HG02642 (cell line): Measurements from ENCODE around the gene RMC1.
"Not testable (repeated sequence)": the region's sequence is repeated elsewhere in the genome, so short reads cannot be mapped to it uniquely, and the experiment has no call there.

ENCODE experiments used
- ATAC-seq: cut with Tn5 transposase; IDR thresholded peaks from one replicate; pipeline ENCODE4 v1.9.1; 2021; ENCODE audit warnings: mild to moderate bottlenecking; ENCODE audit not compliant: unreplicated experiment, poor library complexity

The RMC1 gene

GRCh38 chr18:23495723-23496440 lies 7.4 kb upstream of the RMC1 start:
- peak; percentile 39 for ATAC-seq

DNA sequence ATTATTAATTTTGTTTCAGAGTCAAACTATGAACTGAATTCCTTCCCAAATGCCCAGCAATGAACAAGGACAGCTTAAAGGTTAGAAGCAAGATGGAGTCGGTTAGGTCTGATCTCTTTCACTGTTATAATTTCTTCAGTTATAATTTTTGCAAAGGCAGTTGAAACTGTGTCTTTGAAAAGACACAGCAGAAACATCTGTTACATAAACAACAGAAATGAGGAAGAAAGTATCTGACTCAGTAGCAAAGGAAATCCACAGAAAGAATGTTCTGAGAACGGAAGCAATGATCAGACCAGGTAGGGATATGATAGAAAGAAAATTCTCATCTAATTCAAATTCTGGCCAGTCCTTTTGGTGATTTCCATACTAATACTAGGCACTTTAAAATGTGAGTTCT lies 5.2 kb upstream of the RMC1 start:
- ATAC-seq = no peak

GRCh38 chr18:23498877-23499276 lies 4.4 kb upstream of the RMC1 start:
- no peak for ATAC-seq

DNA sequence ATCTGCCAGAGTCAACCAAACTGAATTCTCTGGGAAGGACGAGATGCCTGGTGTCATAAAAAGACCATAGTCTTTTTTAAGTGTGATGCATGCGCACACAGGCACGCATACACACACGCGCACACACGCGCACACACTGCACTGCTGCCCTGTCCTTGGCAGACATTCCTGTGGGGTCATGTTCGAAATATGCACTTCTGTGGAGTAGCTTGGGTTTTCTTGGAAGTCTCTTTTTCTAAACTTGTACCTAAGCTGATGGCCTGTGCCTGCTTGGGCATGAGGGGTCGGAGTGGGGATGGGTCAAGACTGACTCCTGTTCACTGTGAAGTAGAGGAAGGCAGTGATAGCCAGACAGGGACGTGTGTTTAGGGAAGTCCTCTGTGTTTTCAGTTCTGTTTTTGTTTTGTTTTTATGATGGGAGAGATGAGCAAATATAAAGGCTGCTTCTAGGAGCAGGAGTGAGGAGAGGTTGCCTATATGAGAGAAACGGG lies 4.0 kb upstream of the RMC1 start:
- no peak for ATAC-seq

DNA sequence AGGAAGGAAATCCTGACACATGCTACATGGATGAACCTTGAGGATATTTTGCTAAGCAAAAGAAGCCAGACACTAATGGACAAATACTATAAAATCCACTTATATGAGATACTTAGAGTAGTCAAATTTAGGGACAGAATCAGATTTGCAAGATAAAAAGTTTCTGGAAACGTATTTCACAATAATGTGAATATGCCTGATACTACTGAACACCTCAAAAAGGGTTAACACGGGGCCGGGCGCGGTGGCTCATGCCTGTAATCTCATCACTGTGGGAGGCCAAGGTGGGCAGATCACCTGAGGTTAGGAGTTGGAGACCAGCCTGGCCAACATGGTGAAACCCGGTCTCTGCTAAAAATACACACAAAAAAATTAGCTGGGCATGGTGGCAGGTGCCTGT lies 1.7 kb upstream of the RMC1 start:
- no peak for ATAC-seq

GRCh38 chr18:23502516-23503037 lies 734 bp upstream of the RMC1 start:
- ATAC-seq = no peak

- no peak for ATAC-seq
Measured at GRCh38 chr18:23503963-23504344, 643 bp downstream of the RMC1 start.

GRCh38 chr18:23504720-23505119 lies 1.4 kb downstream of the RMC1 start:
- peak; percentile 46 for ATAC-seq

DNA sequence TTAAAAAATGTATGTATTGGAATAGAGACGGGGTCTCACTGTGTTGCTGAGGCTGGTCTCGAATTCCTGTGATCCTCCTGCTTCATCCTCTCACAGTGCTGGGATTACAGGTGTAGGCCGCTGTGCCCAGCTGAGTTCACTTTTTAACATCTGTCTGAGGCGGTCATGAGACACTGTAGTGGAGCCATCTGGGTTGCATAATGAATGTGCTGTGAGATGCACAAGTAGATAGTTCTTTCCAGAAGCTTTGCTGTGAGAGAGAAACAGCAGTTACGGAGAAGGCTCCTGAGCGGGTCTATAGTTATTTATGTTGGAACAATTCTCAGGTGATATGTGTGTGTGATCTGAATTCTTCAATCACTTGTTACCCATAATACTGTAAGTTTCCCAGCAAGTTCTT lies 3.1 kb downstream of the RMC1 start:
- no peak for ATAC-seq

DNA sequence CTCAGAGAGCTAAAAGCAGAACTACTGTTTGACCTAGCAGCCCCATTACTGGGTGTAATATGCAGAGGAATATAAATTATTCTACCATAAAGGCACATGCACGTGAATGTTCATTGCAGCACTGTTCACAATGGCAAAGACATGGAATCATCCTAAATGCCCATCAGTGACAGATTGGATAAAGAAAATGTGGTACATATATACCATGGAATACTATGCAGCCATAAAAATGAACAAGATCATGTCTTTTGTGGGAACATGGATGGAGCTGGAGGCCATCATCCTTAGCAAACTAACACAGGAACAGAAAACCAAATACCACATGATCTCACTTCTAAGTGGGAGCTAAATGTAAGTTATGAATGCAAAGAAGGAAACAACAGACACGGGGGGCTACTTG lies 7.6 kb downstream of the RMC1 start:
- ATAC-seq = not testable (repeated sequence)

DNA sequence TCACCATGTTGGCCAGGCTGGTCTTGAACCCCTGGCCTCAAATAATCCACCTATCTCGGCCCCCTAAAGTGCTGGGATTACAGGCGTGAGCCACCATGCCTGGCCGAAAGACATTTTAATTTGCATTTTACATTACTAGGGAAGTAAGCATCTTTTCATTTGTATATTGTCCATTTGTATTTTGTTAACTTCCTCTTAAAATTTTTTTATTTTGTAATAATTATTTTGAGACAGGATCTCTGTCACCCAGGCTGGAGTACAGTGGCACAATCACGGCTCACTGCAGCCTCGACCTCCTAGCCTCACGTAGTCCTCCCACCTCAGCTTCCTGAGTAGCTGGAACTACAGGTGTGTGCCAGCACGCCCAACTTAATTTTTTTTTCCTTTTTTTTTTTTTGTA lies 8.9 kb downstream of the RMC1 start:
- not testable (repeated sequence) for ATAC-seq

- ATAC-seq = no peak
Measured at GRCh38 chr18:23512641-23513040, 9.3 kb downstream of the RMC1 start.

GRCh38 chr18:23515911-23516546 lies 12.7 kb downstream of the RMC1 start:
- ATAC-seq = peak; percentile 92

DNA sequence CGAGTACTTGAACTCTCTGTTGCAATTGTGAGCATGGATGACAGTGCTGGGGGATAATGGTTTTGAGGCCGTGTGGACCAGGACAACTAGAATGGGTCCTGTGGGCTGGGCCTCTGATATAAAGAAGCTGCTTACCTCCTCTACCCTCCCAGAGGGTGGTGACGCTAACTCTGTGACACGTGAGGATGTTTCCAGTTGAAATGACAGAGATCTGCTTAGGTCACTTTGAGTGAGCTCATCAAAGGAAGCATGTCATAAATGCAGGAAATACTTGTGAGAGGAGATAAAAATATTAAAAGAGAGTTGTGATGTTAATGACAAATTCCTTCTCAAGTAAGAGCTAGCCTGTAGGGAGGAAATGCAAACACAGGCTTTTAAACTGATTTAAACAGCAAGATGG lies 16.4 kb downstream of the RMC1 start:
- ATAC-seq = no peak

DNA sequence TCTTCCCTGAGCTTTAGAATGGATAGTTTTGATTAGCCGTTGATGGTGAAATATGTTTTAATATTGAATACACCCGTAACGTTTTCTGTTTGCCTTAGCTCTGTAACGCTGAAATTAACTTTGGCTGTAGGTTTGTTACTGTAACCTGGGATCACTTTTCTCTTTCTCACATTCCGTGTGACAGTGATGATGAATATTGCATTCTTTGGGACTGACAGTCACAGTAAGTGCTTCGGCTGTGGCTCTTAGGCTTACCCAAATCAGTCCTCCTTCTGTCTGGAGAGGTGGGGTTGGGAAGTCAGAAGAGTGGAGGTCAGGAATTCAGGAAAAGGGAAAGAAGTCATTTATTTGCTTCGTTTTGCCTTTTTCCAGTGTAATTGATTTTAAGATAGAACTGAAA lies 18.0 kb downstream of the RMC1 start:
- no peak for ATAC-seq

- no peak for ATAC-seq
Measured at GRCh38 chr18:23521907-23522306, 18.6 kb downstream of the RMC1 start.

DNA sequence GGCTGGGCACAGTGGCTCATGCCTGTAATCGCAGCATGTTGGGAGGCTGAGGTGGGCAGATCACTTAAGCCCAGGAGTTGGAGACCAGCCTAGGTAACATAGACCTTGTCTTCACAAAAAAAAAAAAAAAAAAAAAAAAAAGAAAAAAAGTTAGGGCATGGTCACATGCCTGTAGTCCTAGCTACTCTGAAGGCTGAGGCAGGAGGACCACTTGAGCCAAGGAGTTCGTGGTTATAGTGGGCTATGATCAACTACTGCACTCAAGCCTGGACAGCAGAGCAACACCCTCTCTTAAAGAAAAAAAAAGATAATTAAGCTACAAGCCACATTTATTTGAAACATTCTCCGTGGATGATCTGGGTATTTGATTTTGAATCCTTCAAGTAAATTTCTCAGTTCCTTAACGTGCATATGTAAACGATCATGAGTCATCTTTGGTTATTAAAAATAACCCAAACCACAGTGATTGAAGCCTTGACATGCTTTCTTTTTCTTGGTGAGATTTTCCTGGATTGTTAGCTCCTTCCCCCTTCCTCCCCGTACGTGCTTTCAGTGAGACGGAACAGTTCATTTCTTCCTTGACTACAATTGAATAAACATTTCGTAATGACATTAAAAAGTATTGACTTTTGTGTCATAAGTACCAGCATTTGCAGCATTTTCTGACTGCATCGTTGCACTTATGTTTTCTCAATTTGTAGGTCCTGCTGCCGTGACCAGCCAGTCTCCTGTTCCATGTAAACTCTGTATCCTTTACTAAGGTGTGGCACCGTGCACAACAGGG lies 20.3 kb downstream of the RMC1 start:
- ATAC-seq = no peak

- no peak for ATAC-seq
Measured at GRCh38 chr18:23524213-23524707, 20.9 kb downstream of the RMC1 start.

- ATAC-seq = no peak
Measured at GRCh38 chr18:23526501-23527063, 23.3 kb downstream of the RMC1 start.
